ENCODE measurements around the gene RPF1. TPM values are rescaled to one million over a fixed set of nuclear protein-coding genes. Genes with fewer than 3 reads are reported as not detected.

RPF1 gene
- total RNA-seq, 1 experiment from 2014 or later: 33.6 TPM

- Mint-ChIP-seq H3K4me3 (ENCODE audit: low read depth, unreplicated experiment) (no peak overlapping the region), H3K27ac (ENCODE audit: unreplicated experiment) (no peak overlapping the region), H3K36me3 (ENCODE audit: insufficient read depth, unreplicated experiment) (no peaks in the 10 kb centered on the region), H3K9me3 (ENCODE audit: low read depth, unreplicated experiment) (no peaks in the 10 kb centered on the region), H3K4me1 (ENCODE audit: low read depth, unreplicated experiment) (no peaks in the 10 kb centered on the region), H3K27me3 (ENCODE audit: unreplicated experiment) (no peaks in the 10 kb centered on the region)
- intact Hi-C loops (cut with micrococcal nuclease; ENCODE audit: unreplicated experiment): loop anchor here (1.0 to 5.0 kb wide), 2 partner anchors 98 to 398 kb away; partner anchors contain the start of gene PRKACB
- TF ChIP-seq CTCF (IDR thresholded peaks at IDR 0.05; ENCODE audit: unreplicated experiment): no peak
- no peak for DNase-seq
- CTCF ChIA-PET: no interaction called here
- no TSS peak for BruUV-seq (replicated peaks)
These were observed 61.7 kb downstream of the RPF1 start for GRCh38 chr1:84540759-84541158.

- no TSS peak for BruUV-seq (replicated peaks)
- no peaks in the 10 kb centered on the region for H3K27me3 Mint-ChIP-seq (ENCODE audit: unreplicated experiment)
- no peak overlapping the region for H3K27ac Mint-ChIP-seq (ENCODE audit: unreplicated experiment)
- TF ChIP-seq CTCF (IDR thresholded peaks at IDR 0.05; ENCODE audit: unreplicated experiment): no peak
- no peaks in the 10 kb centered on the region for H3K36me3 Mint-ChIP-seq (ENCODE audit: insufficient read depth, unreplicated experiment)
- DNase-seq: no peak
- no peaks in the 10 kb centered on the region for H3K4me1 Mint-ChIP-seq (ENCODE audit: low read depth, unreplicated experiment)
- no peak overlapping the region for H3K4me3 Mint-ChIP-seq (ENCODE audit: low read depth, unreplicated experiment)
- CTCF ChIA-PET: no interaction called here
- H3K9me3 Mint-ChIP-seq (ENCODE audit: low read depth, unreplicated experiment): no peaks in the 10 kb centered on the region
- intact Hi-C loops (cut with micrococcal nuclease; ENCODE audit: unreplicated experiment): loop anchor here (1.0 to 5.0 kb wide), 2 partner anchors 99 to 399 kb away; partner anchors contain the start of gene PRKACB
These were observed 62.6 kb downstream of the RPF1 start for GRCh38 chr1:84541679-84542078.

Other genes starting within 250 kb of the RPF1 start
- gene SAMD13, start 177.6 kb upstream of the RPF1 start, total RNA-seq (2022): 1.7 and 1.8 TPM in 2 replicates
- not detected in 2 replicates for gene DNASE2B, start 80.8 kb upstream of the RPF1 start, total RNA-seq (2022)
- 0.52 and 0.73 TPM in 2 replicates for gene SPATA1, start 27.1 kb downstream of the RPF1 start, total RNA-seq (2022)
- 117 and 118 TPM in 2 replicates for gene GNG5, start 27.3 kb downstream of the RPF1 start, total RNA-seq (2022)
- 18.2 and 20.3 TPM in 2 replicates for gene CTBS, start 95.2 kb downstream of the RPF1 start, total RNA-seq (2022)
- 23.2 and 28.0 TPM in 2 replicates for gene SSX2IP, start 211.2 kb downstream of the RPF1 start, total RNA-seq (2022)

Measured in Calu3 (cell line).